Parathyroid adenoma (tissue), 2 donors: ENCODE results near the gene YOD1.

Experiments
- H2AFZ ChIP-seq: fragments of 300-600 bp; sonication (generic); one replicate; pipeline ENCODE4 v1.7.0; 2017; ENCODE audit warnings: antibody characterized with exemption, mild to moderate bottlenecking
- H3K27ac ChIP-seq: fragments of 300-600 bp; sonication (generic); one replicate; pipeline ENCODE4 v1.7.0; 2017
- H3K27me3 ChIP-seq: fragments of 300-600 bp; sonication (generic); one replicate; pipeline ENCODE4 v1.7.0; 2017; ENCODE audit warnings: low read length; ENCODE audit not compliant: control insufficient read depth, insufficient read depth
- H3K36me3 ChIP-seq: fragments of 300-600 bp; sonication (generic); one replicate; pipeline ENCODE4 v1.7.0; 2017; ENCODE audit warnings: low read length; ENCODE audit not compliant: control insufficient read depth, insufficient read depth
- H3K4me1 ChIP-seq: fragments of 300-600 bp; sonication (generic); one replicate; pipeline ENCODE4 v1.7.0; 2017; ENCODE audit warnings: control low read depth
- H3K4me2 ChIP-seq: fragments of 300-600 bp; sonication (generic); one replicate; pipeline ENCODE4 v1.7.0; 2017; ENCODE audit warnings: low read length
- H3K4me3 ChIP-seq: fragments of 300-600 bp; sonication (generic); one replicate; pipeline ENCODE4 v1.7.0; 2017; ENCODE audit warnings: low read depth, low read length
- H3K79me2 ChIP-seq: fragments of 300-600 bp; sonication (generic); one replicate; pipeline ENCODE4 v1.7.0; 2017; ENCODE audit warnings: control low read depth
- H3K9ac ChIP-seq: fragments of 300-600 bp; sonication (generic); one replicate; pipeline ENCODE4 v1.7.0; 2017; ENCODE audit warnings: mild to moderate bottlenecking
- H3K9me3 ChIP-seq: fragments of 300-600 bp; sonication (generic); one replicate; pipeline ENCODE4 v1.7.0; 2017; ENCODE audit warnings: low read length; ENCODE audit not compliant: control insufficient read depth
- TF ChIP-seq, protein P1 (sequence below): fragments of 300-600 bp; sonication (generic); IDR thresholded peaks from one replicate; pipeline ENCODE4 v1.7.0; 2017; ENCODE audit warnings: antibody characterized with exemption, mild to moderate bottlenecking
- donor health status: primary hyperparathyroidism.

YOD1 gene

DNA sequence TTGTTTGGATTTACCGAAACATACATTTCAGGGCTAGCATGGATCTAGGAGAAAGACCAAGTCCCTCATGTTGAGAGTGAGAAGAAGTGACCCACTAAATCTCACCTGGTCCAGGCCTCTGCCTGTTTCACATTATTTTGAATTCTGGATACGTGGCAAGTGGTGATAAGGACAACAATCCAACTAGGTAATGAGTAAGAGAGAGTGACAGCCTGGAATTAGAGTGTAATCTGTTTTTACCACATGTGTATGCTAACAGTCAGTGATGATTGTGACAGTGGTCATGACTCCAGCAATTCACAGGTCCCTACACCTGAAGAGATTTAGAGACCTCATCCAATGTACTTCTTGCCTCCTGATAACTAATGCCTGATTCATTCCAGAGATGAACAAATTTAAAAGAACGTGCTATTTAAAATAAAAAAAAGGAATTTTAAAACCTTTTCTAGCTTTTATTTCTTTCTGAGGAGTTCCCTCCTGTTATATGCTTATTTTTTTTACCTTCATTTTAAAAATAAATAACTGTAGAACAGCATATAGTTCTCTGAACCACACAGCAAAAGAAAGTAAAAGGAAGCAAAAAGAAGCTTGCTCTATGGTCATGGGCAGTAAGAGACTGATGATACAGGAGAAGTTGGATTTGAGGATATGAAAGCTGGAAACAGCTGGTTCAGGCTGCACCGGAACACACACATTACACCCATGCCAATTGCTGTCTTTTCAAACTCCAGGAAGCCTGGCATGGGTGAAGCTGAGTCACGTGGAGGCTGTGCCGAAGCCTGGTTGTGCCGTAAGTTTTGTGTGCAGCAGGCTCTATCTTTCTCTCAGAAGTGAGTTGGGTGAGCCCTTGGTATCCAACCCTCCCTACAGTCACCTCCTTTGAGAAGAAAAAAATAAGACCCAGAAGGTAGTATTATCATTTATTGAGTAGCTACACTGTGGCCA is 33.1 kb downstream of the YOD1 start:
- H3K4me1 ChIP-seq, result no peaks in the 10 kb centered on the region
- no peak overlapping the region for H2AFZ ChIP-seq
- H3K27me3 ChIP-seq, result no peaks in the 10 kb centered on the region
- no peaks in the 10 kb centered on the region for H3K79me2 ChIP-seq
- H3K36me3 ChIP-seq, result no peaks in the 10 kb centered on the region
- H3K9me3 ChIP-seq, result no peaks in the 10 kb centered on the region
- TF ChIP-seq, protein P1, sequence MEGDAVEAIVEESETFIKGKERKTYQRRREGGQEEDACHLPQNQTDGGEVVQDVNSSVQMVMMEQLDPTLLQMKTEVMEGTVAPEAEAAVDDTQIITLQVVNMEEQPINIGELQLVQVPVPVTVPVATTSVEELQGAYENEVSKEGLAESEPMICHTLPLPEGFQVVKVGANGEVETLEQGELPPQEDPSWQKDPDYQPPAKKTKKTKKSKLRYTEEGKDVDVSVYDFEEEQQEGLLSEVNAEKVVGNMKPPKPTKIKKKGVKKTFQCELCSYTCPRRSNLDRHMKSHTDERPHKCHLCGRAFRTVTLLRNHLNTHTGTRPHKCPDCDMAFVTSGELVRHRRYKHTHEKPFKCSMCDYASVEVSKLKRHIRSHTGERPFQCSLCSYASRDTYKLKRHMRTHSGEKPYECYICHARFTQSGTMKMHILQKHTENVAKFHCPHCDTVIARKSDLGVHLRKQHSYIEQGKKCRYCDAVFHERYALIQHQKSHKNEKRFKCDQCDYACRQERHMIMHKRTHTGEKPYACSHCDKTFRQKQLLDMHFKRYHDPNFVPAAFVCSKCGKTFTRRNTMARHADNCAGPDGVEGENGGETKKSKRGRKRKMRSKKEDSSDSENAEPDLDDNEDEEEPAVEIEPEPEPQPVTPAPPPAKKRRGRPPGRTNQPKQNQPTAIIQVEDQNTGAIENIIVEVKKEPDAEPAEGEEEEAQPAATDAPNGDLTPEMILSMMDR, result no peak
- no peak overlapping the region for H3K4me3 ChIP-seq
- no peak overlapping the region for H3K27ac ChIP-seq
- H3K9ac ChIP-seq, result no peak overlapping the region
- no peak overlapping the region for H3K4me2 ChIP-seq

DNA sequence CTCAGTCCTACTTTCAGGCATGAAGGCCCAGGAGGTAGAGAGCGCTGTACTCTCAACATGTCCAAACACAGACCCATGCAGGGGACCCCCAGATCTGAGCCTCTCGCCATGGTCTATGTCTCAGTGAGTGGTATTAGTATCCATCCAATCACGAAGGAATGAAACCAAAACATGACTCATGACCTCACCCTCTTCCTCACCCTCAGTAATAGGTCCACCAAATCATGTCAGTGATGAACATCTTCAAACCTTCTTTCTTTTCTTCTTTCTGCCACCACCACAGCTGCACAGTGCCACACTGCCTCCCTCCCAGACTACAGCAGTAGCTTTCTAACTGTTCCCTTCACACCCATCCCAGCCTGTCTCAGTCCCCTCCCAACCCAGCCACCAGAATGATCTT is 35.2 kb downstream of the YOD1 start:
- Histone ChIP-seq H3K79me2 (no peaks in the 10 kb centered on the region), H3K36me3 (no peaks in the 10 kb centered on the region), H3K27me3 (no peaks in the 10 kb centered on the region), H3K4me1 (no peaks in the 10 kb centered on the region), H3K4me2 (no peak overlapping the region), H3K9me3 (no peaks in the 10 kb centered on the region), H3K9ac (no peak overlapping the region), H3K27ac (no peak overlapping the region), H2AFZ (no peak overlapping the region), H3K4me3 (no peak overlapping the region)
- TF ChIP-seq, protein P1, result no peak

DNA sequence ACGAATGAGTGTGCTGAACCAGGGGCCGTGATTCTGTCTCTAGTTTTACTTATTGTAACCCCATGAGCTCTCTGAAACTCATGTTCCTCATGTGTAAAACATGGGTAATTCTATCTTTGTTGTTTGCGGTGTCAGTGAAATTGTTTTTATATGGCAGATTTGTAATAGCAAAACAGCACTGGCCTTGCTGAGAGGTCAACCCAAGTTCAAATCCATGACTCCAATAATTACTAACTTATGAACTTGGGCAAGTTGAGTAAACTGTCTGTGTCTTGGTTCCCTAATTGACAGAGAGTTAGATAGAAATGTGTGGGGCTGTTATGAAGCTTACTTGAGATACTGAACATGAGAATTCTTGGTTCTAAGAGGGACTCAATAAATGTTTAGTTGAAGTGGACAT is 36.3 kb downstream of the YOD1 start:
- Histone ChIP-seq H3K9me3 (no peaks in the 10 kb centered on the region), H3K9ac (no peak overlapping the region), H3K79me2 (no peaks in the 10 kb centered on the region), H3K4me2 (no peak overlapping the region), H2AFZ (no peak overlapping the region), H3K27ac (no peak overlapping the region), H3K4me3 (no peak overlapping the region), H3K27me3 (no peaks in the 10 kb centered on the region), H3K36me3 (no peaks in the 10 kb centered on the region), H3K4me1 (no peaks in the 10 kb centered on the region)
- TF ChIP-seq, protein P1, result no peak

DNA sequence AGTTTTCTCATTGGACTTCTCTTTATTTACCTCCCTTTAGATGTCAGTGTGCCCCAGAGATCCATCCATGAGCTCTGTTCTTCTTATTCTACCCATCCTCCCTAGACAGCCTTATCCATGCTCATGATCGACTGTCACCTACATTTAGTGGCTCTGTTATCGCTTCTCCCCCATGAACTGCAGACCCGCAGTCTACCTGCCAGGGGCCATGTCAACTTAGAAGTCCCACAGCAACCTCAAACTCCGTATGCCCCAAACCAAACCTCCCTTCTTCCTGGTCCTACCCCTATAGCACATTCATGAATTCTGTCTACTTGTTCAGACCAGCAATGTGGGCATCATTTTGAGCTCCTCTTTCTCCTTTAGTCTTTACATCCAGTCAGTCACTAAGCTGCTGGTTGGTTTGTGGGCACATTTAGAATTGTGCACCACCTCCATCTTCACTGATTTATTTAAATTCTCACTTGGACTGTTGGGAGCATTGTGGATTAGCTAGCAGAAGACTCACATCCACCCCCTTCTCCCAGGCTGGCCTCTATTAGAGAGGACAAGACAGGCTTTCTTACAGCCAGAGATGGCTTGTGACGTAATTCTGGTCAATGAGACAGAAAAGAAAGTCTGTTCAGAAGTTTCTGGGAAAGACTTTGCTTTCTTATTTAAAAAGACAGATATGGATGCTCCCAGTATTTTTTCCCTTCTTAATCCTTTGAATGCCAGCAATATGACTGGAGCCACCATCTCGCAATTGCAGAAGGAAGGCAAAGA is 37.5 kb downstream of the YOD1 start:
- no peaks in the 10 kb centered on the region for H3K36me3 ChIP-seq
- no peaks in the 10 kb centered on the region for H3K9me3 ChIP-seq
- H3K4me2 ChIP-seq, result no peak overlapping the region
- TF ChIP-seq, protein P1, result no peak
- no peaks in the 10 kb centered on the region for H3K27me3 ChIP-seq
- no peak overlapping the region for H3K4me3 ChIP-seq
- H3K79me2 ChIP-seq, result no peaks in the 10 kb centered on the region
- no peaks in the 10 kb centered on the region for H3K4me1 ChIP-seq
- H2AFZ ChIP-seq, result no peak overlapping the region
- no peak overlapping the region for H3K27ac ChIP-seq
- no peak overlapping the region for H3K9ac ChIP-seq
